Ammon's horn (tissue), 1 donor: Measurements from ENCODE around the gene MRAS.
A peak's percentile ranks its signal among the peaks of the same experiment; 100 is the strongest.

Source experiments
- DNase-seq: peaks from one replicate; pipeline ENCODE4 v3.0.0-alpha.2; 2016; ENCODE audit warnings: low spot score

MRAS gene

DNA sequence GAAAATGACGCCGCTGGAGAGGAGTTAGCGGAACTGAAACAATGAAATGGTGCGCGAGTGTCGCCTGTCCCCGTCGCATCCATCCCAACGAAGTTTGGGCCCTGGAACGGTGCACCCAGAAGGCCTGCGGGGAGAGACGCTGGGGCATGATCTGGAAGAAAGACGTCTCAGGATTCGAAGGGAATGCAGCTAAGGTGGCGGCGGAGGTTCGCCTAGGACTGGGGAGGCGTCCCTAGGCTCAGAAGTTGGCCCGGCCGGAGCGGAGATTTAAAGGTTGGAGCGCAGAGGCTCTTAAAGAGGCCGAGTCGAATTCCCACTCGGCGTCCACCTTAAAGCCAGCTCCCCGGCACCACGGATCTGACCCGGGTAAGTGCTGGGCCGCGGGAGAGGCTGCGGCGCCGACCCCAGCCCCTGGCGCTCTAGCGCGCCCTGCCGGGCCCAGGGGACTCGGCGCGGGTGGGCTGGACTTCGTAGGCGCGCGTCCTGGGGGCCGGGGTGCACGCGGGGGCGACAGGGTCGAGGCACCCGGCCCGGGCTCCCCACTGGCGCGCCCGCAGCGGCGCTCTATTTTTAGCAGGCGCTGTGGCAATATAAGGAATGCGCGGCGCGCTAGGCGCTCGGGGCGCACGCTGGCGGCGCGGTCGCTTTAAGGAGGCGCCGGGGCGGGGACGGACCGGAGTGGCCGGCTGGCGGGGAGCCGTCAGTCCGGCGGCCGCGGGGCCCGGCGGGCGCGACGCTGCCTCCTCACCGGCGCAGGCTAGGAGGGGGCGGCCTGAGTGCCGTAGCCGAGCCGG, at the start of gene MRAS:
Gene MRAS, plus strand, starts transcription at position 620 of the 794 bp plus-strand sequence. CDS start 24,305 bp downstream, outside the sequence.
- peak; percentile 70 for DNase-seq

DNA sequence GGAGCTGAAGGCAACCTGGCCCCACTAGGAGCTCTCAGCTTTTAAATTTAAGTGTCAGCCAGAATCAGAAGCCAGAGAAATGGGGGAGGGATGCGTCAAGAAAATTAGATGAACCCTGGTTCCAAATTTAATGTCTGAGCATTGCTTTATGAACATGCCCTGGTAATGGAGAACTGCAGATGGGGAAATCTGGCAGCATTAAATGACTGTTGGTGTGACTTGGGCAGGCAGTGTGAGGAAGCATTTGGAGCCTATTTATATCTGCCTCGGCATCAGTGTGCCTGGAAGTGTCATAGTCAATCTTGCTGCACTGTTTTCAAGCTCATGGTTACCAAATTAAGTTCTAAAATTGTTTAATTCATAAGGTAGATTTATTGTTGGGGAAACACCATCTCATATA, 47.7 kb upstream of the MRAS start:
- DNase-seq: peak; percentile 69

DNA sequence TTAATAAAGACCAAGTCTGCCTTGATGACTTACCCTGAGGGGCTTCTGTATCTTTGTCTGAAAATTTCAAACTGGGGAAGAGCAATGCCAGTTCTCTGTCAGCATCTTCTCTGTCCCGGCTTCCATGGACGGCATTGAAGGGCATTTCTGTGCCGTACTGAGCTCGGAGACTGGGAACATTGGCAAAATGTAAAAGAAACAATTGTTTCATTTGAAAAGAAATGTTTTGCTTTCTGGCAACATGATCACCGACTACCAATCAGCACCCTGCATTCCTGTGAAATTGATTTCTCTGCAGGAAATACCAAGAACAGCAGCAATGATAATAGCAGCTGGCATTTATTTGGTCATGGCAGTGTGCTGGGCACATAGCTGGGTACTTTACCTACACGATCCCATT, 44.9 kb upstream of the MRAS start:
- peak; percentile 57 for DNase-seq

DNA sequence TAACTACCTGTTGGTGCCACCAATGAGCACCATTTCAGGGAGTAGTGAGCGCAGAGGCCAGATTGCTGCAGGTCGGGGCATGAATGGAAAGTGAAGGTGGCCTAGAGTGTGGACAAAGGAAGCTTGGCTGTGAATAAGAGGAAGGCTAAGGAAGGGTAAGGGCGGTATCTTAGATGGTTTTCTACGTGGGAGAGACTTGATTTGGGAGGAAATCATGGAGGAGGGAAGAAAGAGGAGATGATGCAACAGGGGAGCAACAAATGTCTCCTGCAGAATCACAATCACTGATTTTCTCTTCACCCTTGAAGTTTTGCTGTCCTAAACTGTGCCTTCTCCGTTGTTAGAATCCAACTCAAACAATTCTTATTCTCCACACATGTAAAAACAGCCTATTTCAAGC, 40.5 kb upstream of the MRAS start:
- no peak for DNase-seq

DNA sequence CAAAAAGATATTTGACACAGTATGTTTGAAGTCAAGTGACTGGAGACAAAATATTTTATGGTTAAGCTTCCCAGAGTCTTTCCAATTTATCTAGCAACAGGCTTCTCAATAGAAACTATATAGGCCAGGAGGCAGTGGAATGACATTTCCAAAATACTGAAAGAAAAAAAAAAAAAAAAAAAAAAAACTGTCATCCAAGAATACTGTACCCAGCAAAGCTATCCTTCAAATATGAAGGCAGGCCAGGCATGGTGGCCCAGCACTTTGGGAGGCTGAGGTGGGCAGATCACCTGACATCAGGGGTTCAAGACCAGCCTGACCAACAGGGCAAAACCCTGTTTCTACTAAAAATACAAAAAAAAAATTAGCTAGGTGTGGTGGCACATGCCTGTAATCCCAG, 39.6 kb upstream of the MRAS start:
- DNase-seq: no peak

DNA sequence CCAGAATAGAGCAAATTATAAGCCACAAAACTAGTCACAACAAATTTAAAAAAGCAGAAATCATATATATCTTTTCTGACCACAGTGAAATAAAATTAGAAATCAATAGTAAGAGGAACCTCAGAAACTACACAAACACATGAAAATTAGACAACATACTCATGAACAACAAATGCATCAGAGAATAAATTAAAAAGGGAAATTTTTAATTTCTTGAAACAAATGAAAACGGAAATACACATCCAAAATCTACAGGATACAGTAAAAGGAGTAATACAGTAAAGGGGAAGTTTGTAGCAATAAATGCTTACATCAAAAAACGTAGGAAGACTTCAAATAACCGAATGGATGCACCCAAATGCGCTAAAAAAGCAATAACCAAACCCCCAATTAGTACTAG, 37.9 kb upstream of the MRAS start:
- DNase-seq: no peak

DNA sequence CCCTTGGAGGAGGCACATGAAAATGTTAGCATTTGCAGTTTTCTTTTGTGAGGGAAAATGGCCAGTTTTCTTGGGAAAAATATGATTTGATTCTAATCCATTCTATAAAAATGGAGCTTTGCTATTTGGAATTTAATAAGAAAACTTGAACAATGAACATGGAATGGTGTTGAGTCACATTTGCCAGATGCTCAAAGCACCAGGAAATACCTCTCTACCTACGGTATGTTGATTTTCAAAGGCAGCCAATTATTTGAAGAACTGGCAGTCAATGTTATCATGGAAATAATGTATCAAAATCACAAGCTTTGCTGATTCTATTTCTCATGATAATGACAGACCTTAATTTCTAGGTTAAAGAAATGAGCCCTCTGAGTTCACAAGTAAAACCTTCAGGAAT, 33.6 kb upstream of the MRAS start:
- no peak for DNase-seq

DNA sequence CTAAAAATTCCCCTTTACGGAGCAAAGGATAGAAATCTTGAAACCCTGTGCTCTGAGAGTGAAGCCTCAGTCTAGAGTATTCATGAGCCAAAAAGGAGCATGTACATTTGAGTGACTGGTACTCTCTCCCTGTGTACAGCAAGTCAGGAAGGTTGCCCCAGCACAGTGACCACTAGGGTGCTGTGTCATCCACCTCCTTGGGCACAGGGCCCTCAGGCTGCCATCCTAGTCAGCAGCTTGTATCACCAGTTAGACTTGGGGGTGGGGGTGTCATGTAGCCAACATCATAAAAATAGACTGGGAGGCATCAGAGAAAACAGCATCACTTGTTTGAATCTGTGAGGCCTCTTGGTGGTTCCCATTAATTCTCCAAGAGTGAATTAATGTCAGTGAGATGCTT, 30.7 kb upstream of the MRAS start:
- DNase-seq: no peak

DNA sequence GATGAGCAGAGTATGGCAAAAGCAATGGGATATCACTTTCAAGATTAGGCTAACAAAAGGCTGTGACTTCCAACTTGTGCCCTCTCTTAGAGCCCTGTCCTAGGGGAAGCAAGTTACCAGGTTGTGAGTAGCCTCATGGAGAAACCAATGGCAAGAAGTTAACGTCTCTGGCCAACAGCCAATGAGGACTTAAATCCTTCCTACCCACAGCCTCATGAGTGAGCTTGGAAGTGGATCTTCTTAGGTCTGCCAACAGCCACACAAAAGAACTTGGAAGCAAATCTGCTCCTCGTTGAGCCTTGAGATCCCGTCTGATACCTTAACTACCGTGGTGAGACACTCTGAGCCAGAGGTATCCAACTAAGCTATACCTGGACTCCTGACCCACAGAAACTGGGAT, 24.4 kb upstream of the MRAS start:
- no peak for DNase-seq

DNA sequence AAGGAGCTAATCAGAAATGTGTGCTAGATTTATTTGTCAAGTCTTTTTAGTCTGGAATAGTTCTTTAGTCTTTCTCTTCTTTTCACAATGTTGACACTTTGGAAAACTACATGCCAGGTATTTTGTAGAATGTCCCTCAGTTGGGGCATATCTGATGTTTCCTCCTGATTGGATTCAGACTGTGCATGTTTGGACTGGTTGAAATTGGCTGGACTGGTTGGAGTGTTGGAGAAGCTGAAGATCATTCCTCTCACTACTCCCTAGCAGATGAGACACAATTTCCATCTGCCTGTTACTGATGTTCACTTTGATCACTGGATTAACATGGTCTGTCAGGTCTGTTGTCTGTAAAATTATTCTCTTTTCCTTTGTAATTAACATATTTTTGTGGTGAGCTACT, 22.4 kb upstream of the MRAS start:
- no peak for DNase-seq

DNA sequence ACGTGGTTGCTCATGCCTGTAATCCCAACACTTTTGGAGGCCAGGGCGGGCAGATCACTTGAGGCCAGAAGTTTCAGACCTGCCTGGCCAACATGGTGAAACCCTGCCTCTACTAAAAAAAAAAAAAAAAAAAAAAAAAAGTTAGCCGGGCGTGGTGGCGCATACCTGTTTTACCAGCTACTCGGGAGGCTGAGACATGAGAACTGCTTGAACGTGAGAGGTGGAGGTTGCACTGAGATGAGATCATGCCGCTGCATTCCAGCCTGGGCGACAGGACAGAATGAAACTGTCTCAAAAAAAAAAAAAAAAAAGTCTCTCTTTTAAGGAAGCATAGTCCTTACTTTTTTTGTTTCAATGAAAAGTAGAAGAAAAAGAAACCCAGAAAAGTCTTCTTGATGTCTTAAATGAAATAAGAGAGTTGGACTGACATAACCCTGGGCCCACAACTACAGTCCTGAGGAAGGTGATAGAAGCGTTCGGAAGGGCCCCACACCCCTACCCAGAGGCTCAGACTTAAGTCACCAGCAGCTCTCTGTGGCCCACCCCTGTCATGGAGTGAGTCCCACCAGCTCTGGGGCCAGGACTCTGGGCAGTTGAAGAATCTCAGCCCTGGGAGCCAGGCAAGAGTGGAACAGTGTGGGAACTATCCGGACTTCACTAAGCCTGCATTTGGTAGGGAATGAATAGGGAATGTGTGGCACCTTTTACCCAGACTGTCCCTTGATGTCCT, 21.3 kb upstream of the MRAS start:
- no peak for DNase-seq

DNA sequence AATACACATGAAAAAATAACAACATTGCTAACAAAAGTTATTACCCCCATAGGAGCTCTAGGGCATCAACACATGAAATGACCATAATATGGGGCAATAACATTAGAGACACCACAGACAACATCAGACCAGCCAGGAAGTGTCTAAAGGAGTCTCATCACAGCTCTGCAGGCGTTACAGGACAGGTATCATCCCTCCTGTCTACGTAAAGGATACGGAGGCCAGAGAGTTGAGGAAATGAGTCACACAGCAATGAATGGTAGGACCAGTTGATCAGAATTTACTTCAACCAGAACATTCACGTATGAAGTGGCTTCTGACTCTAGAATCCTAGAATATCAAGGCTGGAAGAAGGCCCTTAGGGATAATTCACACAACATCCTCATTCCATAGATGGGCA, 20.5 kb upstream of the MRAS start:
- DNase-seq: no peak

DNA sequence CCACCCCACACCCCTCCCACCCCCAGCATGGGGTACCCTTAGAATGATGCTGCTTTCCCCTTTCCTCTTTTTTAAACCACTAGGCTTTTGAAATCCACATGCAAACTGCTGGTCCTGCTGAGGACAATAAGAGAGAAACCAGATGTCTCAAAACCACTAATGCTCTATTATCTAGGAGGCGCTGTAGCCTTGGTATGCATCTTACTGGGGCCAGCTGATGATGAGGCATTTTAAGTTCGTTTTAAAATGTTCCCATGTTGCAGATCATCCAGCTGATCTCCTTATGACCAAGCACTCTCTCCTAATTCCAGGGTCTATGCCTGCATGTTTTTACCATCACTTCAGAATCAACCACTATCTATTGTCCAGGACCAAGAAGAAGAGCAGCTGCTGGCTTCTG, 20.0 kb upstream of the MRAS start:
- no peak for DNase-seq

DNA sequence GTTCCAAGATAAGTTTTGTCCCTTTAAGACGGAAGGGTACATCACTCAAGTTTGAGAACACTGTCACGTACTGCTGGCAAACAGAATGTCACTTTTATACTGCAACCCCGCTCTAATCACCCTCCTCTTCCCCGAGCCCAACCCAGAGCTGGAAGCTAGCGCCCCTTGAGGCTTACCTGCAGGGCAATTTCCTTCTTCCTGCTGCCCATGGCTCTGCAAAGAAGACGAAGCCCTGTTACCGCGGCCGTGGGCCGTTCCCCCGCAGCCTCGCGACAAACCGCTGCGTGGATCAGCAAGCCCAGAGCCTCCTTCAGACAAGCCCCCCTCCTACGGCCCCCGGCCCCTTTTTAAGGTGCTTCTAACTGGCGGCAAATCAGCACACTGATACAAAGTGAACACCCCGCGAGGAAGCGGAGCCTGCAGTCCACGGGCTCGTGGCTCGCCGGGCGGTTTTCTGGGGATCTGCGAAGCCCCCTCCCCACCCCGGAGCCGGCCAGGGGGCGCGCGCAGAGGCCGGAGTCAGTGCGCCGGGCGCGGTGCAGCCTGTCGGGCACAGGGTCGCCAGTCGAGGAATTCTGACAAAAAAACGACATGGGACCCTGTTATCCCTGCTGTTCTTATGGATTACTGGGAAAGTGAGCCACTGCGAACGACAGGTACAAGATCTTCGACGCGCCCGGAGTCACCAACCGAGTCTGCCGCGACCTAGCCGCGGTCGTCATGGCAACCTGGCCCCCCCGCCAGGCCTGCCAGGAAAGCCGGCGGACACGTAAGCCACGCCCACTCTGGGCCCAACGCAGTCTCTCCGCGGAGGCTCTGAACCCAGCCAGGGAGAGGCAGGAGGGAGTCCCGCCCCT, 19.0 kb upstream of the MRAS start, which contains the start of gene NME9:
Gene NME9, minus strand, starts transcription at position 725 of the 857 bp plus-strand sequence. Its CDS starts 516 bp downstream, at position 209.
- DNase-seq: peak; percentile 95

DNA sequence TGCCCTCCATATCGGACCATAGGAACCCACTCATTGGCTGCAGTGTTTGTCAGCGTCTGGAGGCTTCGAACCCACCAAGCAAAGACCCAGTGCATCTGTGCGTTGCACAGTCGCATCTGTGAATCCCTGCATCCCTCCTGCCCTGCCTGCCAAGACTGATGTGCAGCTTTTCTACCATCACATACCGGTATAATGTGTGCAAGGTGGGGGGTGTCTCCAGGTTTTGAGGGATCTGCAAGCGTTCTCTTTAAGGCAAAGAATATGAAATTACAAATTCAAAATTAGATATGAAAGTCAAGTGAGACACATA, 18.4 kb upstream of the MRAS start:
- no peak for DNase-seq

DNA sequence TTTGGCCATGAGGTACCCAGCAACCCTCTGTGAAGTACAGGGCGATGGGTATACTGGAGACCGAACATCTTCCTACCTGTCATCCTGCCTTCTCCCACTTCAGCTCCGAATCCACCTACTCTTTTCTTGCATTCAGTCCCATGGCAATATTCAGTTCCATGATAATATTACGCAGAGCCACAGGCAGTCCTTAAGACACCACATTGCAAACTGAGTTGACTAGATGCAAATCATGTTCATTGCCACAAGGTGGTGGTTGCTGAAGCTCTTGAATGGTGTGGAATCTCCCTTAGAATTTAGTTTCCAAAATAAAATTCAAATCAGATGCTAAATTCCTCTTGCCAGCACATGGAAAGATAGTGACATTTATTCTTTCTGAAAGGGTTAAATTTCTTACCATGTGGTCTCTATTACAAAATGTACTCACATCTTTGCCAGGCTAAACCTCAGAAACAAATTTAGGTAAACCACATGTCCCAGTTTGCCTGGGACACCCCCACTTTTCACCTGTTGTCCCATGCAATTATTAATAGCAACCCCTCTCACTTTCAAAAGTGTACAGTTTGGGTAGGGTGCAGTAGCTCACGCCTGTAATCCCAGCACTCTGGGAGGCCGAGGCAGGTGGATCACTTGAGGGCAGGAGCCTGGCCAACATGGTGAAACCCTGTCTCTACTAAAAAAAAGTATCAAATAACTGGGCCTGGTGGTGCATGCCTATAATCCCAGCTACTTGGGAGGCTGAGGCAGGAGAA, 17.1 kb upstream of the MRAS start:
- peak; percentile 56 for DNase-seq

DNA sequence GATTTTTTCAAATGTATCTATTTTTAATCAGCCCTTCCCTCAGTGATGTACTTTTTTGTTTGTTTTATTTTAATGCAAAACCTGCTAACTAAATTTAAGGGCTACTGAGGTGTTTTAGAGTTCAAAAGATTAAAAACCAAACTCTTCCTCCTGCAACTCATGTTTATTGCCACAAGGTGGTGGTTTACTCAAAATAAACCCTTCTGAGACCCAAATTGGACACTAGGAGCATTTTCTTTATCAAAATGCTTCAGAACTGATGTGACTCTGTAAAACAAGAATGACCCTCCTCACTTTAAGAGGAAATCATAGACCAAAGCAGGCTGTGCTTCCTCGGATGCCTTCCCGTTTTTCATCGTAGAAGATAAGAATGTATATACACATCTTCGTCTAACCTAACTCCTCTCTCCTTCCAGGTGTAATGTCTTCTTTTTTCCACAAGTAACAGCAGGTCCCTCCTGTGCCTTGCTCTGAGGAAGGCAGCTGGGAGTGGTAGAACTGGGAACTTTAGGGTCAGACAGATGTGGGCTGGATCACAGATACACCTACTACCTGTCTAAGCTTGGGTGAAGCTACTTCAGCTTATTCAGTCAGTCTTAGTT, 15.8 kb upstream of the MRAS start:
- peak; percentile 52 for DNase-seq

DNA sequence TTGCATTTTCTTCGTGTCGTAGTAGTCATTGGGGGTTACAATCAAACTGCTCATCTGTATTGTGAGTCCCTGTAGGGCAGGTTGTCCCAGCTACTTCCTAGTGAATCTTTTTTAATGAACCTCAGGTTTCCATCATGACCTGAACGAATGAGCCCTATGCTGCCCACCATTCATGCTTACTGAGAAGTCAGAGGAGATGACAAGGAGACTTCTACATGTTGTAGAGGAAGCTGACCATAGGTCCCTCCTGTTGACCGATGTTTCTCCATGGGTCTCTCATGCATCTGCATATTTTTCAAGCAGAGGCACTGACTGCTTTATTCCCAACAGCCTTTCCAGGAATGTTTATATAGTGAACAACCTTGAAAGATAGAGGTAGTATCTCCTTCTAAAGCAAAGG, 13.8 kb upstream of the MRAS start:
- DNase-seq: no peak

DNA sequence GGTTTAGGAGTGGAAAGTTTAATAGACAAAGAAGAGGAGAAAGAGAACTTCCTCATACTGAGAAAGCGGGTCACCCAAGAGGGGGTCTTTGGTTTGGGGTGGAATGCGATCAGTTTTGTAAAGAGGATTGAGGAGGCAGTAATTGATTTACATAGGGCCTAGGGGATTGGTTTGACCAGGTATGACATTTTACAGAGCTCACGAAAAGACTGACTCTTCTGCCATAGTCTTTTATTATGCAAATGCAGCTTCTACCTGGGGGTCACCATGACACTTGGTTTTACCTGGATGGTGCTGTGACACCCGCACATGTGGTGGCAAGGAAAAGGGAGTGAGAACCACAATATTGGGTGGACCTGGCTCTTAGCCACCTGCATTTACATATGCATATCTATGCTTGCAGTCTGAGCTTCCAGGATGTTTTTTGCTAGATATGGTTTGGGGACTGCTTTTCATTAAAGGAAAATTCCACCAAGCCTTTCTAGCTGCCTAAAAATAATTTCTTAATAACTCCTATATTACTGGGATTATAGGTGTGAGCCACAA, 11.9 kb upstream of the MRAS start:
- DNase-seq: no peak

DNA sequence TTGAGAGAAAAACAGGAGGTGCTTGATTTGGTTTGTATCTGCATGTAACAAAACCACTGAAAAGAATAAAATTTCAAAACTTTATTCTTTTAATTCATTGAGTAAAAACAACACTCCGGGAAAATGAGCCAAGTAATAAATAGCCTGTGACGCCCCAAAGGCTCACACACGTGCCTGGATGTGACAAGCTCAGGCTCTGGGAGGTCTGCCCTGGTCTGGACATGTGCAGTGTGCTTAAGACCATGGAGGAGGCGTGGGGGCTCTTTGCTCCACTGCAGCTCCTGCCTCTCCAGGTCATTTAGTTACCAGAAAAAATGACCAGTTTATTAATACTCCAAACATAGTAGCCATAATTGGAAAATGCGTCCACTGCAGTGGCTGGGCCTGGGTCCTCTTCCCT, 10.1 kb upstream of the MRAS start:
- DNase-seq: no peak

DNA sequence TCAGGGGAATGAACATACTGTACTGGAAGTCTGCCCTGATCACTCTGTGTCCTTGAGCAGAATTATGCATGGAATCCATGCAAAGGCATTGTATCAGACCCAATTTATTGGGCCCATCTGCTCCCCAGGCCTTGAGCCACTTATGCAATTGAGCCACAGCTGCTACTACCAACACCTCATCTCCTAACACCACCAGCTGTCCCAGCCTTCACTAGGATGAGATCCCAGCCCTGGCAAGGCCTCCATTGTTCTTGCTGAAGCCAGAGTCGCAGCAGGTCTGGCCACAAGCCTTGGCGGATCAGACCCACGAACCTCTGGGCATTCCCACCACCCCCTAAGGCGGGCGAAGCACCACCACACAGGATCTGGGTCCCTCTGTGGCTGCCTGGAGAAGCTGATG, 9.6 kb upstream of the MRAS start:
- DNase-seq: no peak
